ENCODE data around the gene CTDSPL.

CTDSPL gene

GRCh38 chr3:37896827-37897226 is 35.1 kb downstream of the CTDSPL start:
- DNase-seq, result no peak

- DNase-seq, result no peak
Observed at GRCh38 chr3:37897763-37898162, 36.1 kb downstream of the CTDSPL start.

- DNase-seq, result no peak
Observed at GRCh38 chr3:37898424-37898823, 36.7 kb downstream of the CTDSPL start.

GRCh38 chr3:37899101-37899707 is 37.5 kb downstream of the CTDSPL start:
- DNase-seq, result no peak

GRCh38 chr3:37899711-37900306 is 38.1 kb downstream of the CTDSPL start:
- DNase-seq, result no peak

GRCh38 chr3:37901721-37902120 is 40.0 kb downstream of the CTDSPL start:
- DNase-seq, result no peak

- DNase-seq, result no peak
Observed at GRCh38 chr3:37902674-37903073, 41.0 kb downstream of the CTDSPL start.

GRCh38 chr3:37903320-37903719 is 41.6 kb downstream of the CTDSPL start:
- DNase-seq, result no peak

GRCh38 chr3:37903734-37904133 is 42.1 kb downstream of the CTDSPL start:
- no peak for DNase-seq

GRCh38 chr3:37904601-37905000 is 42.9 kb downstream of the CTDSPL start:
- DNase-seq, result peak; percentile 47

GRCh38 chr3:37905346-37905745 is 43.7 kb downstream of the CTDSPL start:
- no peak for DNase-seq

GRCh38 chr3:37905987-37906674 is 44.5 kb downstream of the CTDSPL start:
- peak; percentile 77 for DNase-seq

- DNase-seq, result no peak
Observed at GRCh38 chr3:37906734-37907282, 45.1 kb downstream of the CTDSPL start.

GRCh38 chr3:37907371-37907770 is 45.7 kb downstream of the CTDSPL start:
- no peak for DNase-seq

GRCh38 chr3:37907906-37908305 is 46.2 kb downstream of the CTDSPL start:
- no peak for DNase-seq

- DNase-seq, result no peak
Observed at GRCh38 chr3:37909067-37909911, 47.6 kb downstream of the CTDSPL start.

GRCh38 chr3:37910671-37911400 is 49.2 kb downstream of the CTDSPL start:
- DNase-seq, result no peak

- DNase-seq, result no peak
Observed at GRCh38 chr3:37912052-37912733, 50.5 kb downstream of the CTDSPL start.

GRCh38 chr3:37913522-37913921 is 51.8 kb downstream of the CTDSPL start:
- no peak for DNase-seq

- DNase-seq, result no peak
Observed at GRCh38 chr3:37916685-37917084, 55.0 kb downstream of the CTDSPL start.

GRCh38 chr3:37918627-37919026 is 56.9 kb downstream of the CTDSPL start:
- DNase-seq, result no peak

- no peak for DNase-seq
Observed at GRCh38 chr3:37920156-37920699, 58.5 kb downstream of the CTDSPL start.
